RCC 7860 (cell line): Measurements from ENCODE around the gene LMBRD2.
"Not testable (repeated sequence)": the region's sequence is repeated elsewhere in the genome, so short reads cannot be mapped to it uniquely, and the experiment has no call there.

Experiments used
- DNase-seq: peaks from one replicate; pipeline ENCODE4 v3.0.0-alpha.2; 2015; ENCODE audit warnings: low spot score
- FAIRE-seq: peaks from 2 replicates; lab custom pipeline; 2012; peaks lifted over from hg19 to GRCh38; lab: Jason Lieb, UNC

Gene LMBRD2

GRCh38 chr5:36162810-36163486 lies 11.3 kb upstream of the LMBRD2 start:
- no peak for FAIRE-seq
- no peak for DNase-seq

GRCh38 chr5:36161361-36161760 lies 9.7 kb upstream of the LMBRD2 start:
- no peak for FAIRE-seq
- no peak for DNase-seq

- no peak for DNase-seq
- no peak for FAIRE-seq
Observed at GRCh38 chr5:36160617-36161016, 8.9 kb upstream of the LMBRD2 start.

GRCh38 chr5:36158144-36158543 lies 6.5 kb upstream of the LMBRD2 start:
- DNase-seq (no peak), FAIRE-seq (no peak)

- DNase-seq (no peak), FAIRE-seq (no peak)
Observed at GRCh38 chr5:36156619-36157018, 4.9 kb upstream of the LMBRD2 start.

- FAIRE-seq: no peak
- no peak for DNase-seq
Observed at GRCh38 chr5:36156121-36156601, 4.5 kb upstream of the LMBRD2 start.

- FAIRE-seq: no peak
Observed at GRCh38 chr5:36155291-36155690, 3.6 kb upstream of the LMBRD2 start.

GRCh38 chr5:36153726-36154125 lies 2.0 kb upstream of the LMBRD2 start:
- FAIRE-seq: no peak
- no peak for DNase-seq

More at GRCh38 chr5:36155291-36155690, 3.6 kb upstream of the LMBRD2 start:
- DNase-seq: no peak

GRCh38 chr5:36153298-36153677 lies 1.6 kb upstream of the LMBRD2 start:
- no peak for FAIRE-seq
- no peak for DNase-seq

- no peak for DNase-seq
- no peak for FAIRE-seq
Observed at GRCh38 chr5:36152324-36153297, 924 bp upstream of the LMBRD2 start.

GRCh38 chr5:36150676-36151433 lies 832 bp downstream of the LMBRD2 start:
- peak; percentile 39 for DNase-seq

GRCh38 chr5:36147681-36148080 lies 4.0 kb downstream of the LMBRD2 start:
- FAIRE-seq: peak; percentile 55
- DNase-seq: no peak

More at GRCh38 chr5:36150676-36151433, 832 bp downstream of the LMBRD2 start:
- FAIRE-seq: no peak

- DNase-seq: no peak
- no peak for FAIRE-seq
Observed at GRCh38 chr5:36146390-36146789, 5.3 kb downstream of the LMBRD2 start.

GRCh38 chr5:36145311-36145710 lies 6.4 kb downstream of the LMBRD2 start:
- FAIRE-seq (no peak), DNase-seq (no peak)

GRCh38 chr5:36138900-36139683 lies 12.6 kb downstream of the LMBRD2 start:
- FAIRE-seq (no peak), DNase-seq (no peak)

GRCh38 chr5:36136581-36136980 lies 15.1 kb downstream of the LMBRD2 start:
- FAIRE-seq: peak; percentile 81

GRCh38 chr5:36135988-36136387 lies 15.7 kb downstream of the LMBRD2 start:
- DNase-seq: no peak
- no peak for FAIRE-seq

More at GRCh38 chr5:36136581-36136980, 15.1 kb downstream of the LMBRD2 start:
- DNase-seq: no peak

- not testable (repeated sequence) for FAIRE-seq
Observed at GRCh38 chr5:36133009-36133408, 18.7 kb downstream of the LMBRD2 start.

GRCh38 chr5:36129666-36130065 lies 22.0 kb downstream of the LMBRD2 start:
- FAIRE-seq, DNase-seq: not testable (repeated sequence)

More at GRCh38 chr5:36133009-36133408, 18.7 kb downstream of the LMBRD2 start:
- not testable (repeated sequence) for DNase-seq

GRCh38 chr5:36128795-36129194 lies 22.9 kb downstream of the LMBRD2 start:
- no peak for DNase-seq
- no peak for FAIRE-seq
